Neural progenitor cell (in vitro differentiated cells): ENCODE data around the gene EXOC4.

Source experiments
- CTCF ChIP-seq: fragments of 200-600 bp; sonication (generic); IDR thresholded peaks from 2 replicates; pipeline ENCODE4 v1.5.1; 2017; ENCODE audit warnings: antibody characterized with exemption, mild to moderate bottlenecking
- EZH2 ChIP-seq: fragments of 200-600 bp; sonication (generic); IDR thresholded peaks from 2 replicates; pipeline ENCODE4 v1.6.1; 2017; ENCODE audit warnings: antibody characterized with exemption, mild to moderate bottlenecking, moderate library complexity

- TF ChIP-seq CTCF: no peak
- TF ChIP-seq EZH2: no peak
These were observed 281.9 kb downstream of the EXOC4 start for GRCh38 chr7:133534816-133535215.
